CD8-positive, alpha-beta memory T cell (primary cell): Measurements from ENCODE around the gene GABRA4. TPM values are rescaled to one million over a fixed set of nuclear protein-coding genes. Genes with fewer than 3 reads are reported as not detected.

ENCODE experiments used
- CTCF ChIA-PET: fragments of 350-600 bp; sonication (Branson Sonifier 250); formaldehyde crosslinking; loops from one replicate; lab custom pipeline; 2021; ENCODE audit warnings: antibody characterized with exemption; lab: Charles Lee
- POLR2A ChIA-PET: fragments of 350-600 bp; sonication (Branson Sonifier 250); formaldehyde crosslinking; loops from one replicate; lab custom pipeline; 2021; ENCODE audit warnings: antibody characterized with exemption; lab: Charles Lee
- DNase-seq, 5 donors: peaks; one replicate each; pipeline versions ENCODE4 v3.0.0 to v3.0.0-alpha.2; 2020 to 2022; ENCODE audit warnings: mixed read lengths in 1 of 5
- H3K27ac ChIP-seq: one replicate; pipeline ENCODE4 v1.7.0; 2013; ENCODE audit warnings: low read depth, mild to moderate bottlenecking, low read length, moderate library complexity
- H3K27me3 ChIP-seq: 2 replicates; pipeline ENCODE4 v1.7.0; 2013; ENCODE audit warnings: low read length, mild to moderate bottlenecking; ENCODE audit not compliant: insufficient read depth, poor library complexity, severe bottlenecking
- H3K36me3 ChIP-seq: 2 replicates; pipeline ENCODE4 v1.7.0; 2013; ENCODE audit warnings: mild to moderate bottlenecking, low read length, moderate library complexity; ENCODE audit not compliant: insufficient read depth
- H3K4me1 ChIP-seq: 2 replicates; pipeline ENCODE4 v1.7.0; 2013; ENCODE audit warnings: mild to moderate bottlenecking, low read length, moderate library complexity; ENCODE audit not compliant: insufficient read depth
- H3K4me3 ChIP-seq: 2 replicates; pipeline ENCODE4 v1.7.0; 2013; ENCODE audit warnings: mild to moderate bottlenecking, low read length
- H3K9me3 ChIP-seq: 2 replicates; pipeline ENCODE4 v1.7.0; 2013; ENCODE audit warnings: mild to moderate bottlenecking, low read length
- H3K27ac Mint-ChIP-seq, 8 donors: one replicate each; pipeline ENCODE4 v1.8.0; 2020 to 2021; ENCODE audit warnings: mixed read lengths in 8 of 8, mild to moderate bottlenecking in 6 of 8, inconsistent platforms in 3 of 8, moderate library complexity in 3 of 8
- H3K27me3 Mint-ChIP-seq, 2 donors: one replicate each; pipeline ENCODE4 v1.8.0; 2020 to 2021; ENCODE audit warnings: mixed read lengths in 2 of 2, mild to moderate bottlenecking in 1 of 2, moderate library complexity in 1 of 2
- H3K36me3 Mint-ChIP-seq, 3 donors: one replicate each; pipeline ENCODE4 v1.8.0; 2020 to 2021; ENCODE audit warnings: mixed read lengths in 3 of 3, inconsistent platforms in 1 of 3, mild to moderate bottlenecking in 1 of 3
- H3K4me1 Mint-ChIP-seq, 3 donors: one replicate each; pipeline ENCODE4 v1.8.0; 2020 to 2021; ENCODE audit warnings: mixed read lengths in 3 of 3, inconsistent platforms in 1 of 3, mild to moderate bottlenecking in 1 of 3
- H3K4me3 Mint-ChIP-seq, 7 donors: one replicate each; pipeline ENCODE4 v1.8.0; 2020 to 2021; ENCODE audit warnings: mixed read lengths in 7 of 7, mild to moderate bottlenecking in 6 of 7, moderate library complexity in 4 of 7, inconsistent platforms in 2 of 7
- H3K9me3 Mint-ChIP-seq, 5 donors: one replicate each; pipeline ENCODE4 v1.8.0; 2020 to 2022; ENCODE audit warnings: mixed read lengths in 5 of 5, mild to moderate bottlenecking in 3 of 5, moderate library complexity in 2 of 5, inconsistent platforms in 1 of 5
- polyA plus RNA-seq: library from polyadenylated mRNA; unstranded; fragments of 300-500 nt; fragmentation: Illumina TruSeq; gene quantifications from one replicate; pipeline ENCODE4 v1.2.3, GENCODE V29; 2021
- total RNA-seq, 2 experiments: library from RNA; stranded (reverse); gene quantifications; one replicate each; pipeline ENCODE4 v1.2.3, GENCODE V29; 2021

The GABRA4 gene
- total and polyA plus RNA-seq, 3 experiments from 2014 or later = not detected

GRCh38 chr4:46870411-46870810 is 123.0 kb downstream of the GABRA4 start:
- ChIA-PET CTCF (interaction anchor here (1.5 kb wide), 1 partner anchor 11 kb away, joined by 3 read pairs; no protein-coding TSS in a partner anchor), POLR2A (no interaction called here)
- Mint-ChIP-seq H3K36me3 (no peaks in the 10 kb centered on the region), H3K4me3 (no peak overlapping the region), H3K9me3 (peaks cover 0 to 2% (median 0%) of the 10 kb centered on the region in 5 donors), H3K27me3 (no peaks in the 10 kb centered on the region), H3K27ac (no peak overlapping the region), H3K4me1 (no peaks in the 10 kb centered on the region)
- Histone ChIP-seq H3K4me3 (no peak overlapping the region), H3K4me1 (no peaks in the 10 kb centered on the region), H3K36me3 (no peaks in the 10 kb centered on the region), H3K27me3 (no peaks in the 10 kb centered on the region), H3K27ac (no peak overlapping the region), H3K9me3 (no peaks in the 10 kb centered on the region)
- no peak for DNase-seq

Other genes starting within 250 kb of the GABRA4 start
- gene COX7B2, start 84.3 kb downstream of the GABRA4 start, total RNA-seq = not detected
- not detected for gene COX7B2, start 84.3 kb downstream of the GABRA4 start, polyA plus RNA-seq
- not detected for gene GABRB1, start 38.0 kb upstream of the GABRA4 start, total RNA-seq
- not detected for gene GABRB1, start 38.0 kb upstream of the GABRA4 start, polyA plus RNA-seq